Upper lobe of right lung (tissue), 1 donor: ENCODE data around the gene MOGAT3. TPM values are rescaled to one million over a fixed set of nuclear protein-coding genes. Genes with fewer than 3 reads are reported as not detected.

Source experiments
- ATAC-seq: fragments of 200-7000 bp; cut with Tn5 transposase; one replicate; pipeline ENCODE4 v1.9.1; 2020; ENCODE audit warnings: mild to moderate bottlenecking, moderate library complexity
- DNase-seq: peaks from one replicate; pipeline ENCODE4 v3.0.0-alpha.2; 2020
- H3K27ac ChIP-seq: fragments of 200-600 bp; one replicate; pipeline ENCODE4 v1.8.0; 2022
- H3K27me3 ChIP-seq: fragments of 200-600 bp; one replicate; pipeline ENCODE4 v1.8.0; 2022; ENCODE audit warnings: mild to moderate bottlenecking
- H3K36me3 ChIP-seq: fragments of 200-600 bp; one replicate; pipeline ENCODE4 v1.8.0; 2022
- H3K4me1 ChIP-seq: fragments of 200-600 bp; one replicate; pipeline ENCODE4 v1.8.0; 2022
- H3K4me3 ChIP-seq: fragments of 200-600 bp; one replicate; pipeline ENCODE4 v1.8.0; 2022; ENCODE audit warnings: mild to moderate bottlenecking
- H3K9me3 ChIP-seq: fragments of 200-600 bp; one replicate; pipeline ENCODE4 v1.8.0; 2022
- intact Hi-C: fragments of 100-400 bp; cut with DNase I; formaldehyde crosslinking; loops from one replicate; pipeline ENCODE4 v1.11.0; 2022
- microRNA-seq: library from miRNA; unstranded; fragments of <30 nt; microRNA quantifications from one replicate; pipeline ENCODE4 v1.2.0, GENCODE V29; 2020; ENCODE audit warnings: borderline microRNAs expressed
- total RNA-seq: library from RNA; stranded (reverse); fragmentation: NEBNext Ultra II Directional; extraction: Animal tissue kit (Norgen Biotek cat#: 25700); gene quantifications from one replicate; pipeline ENCODE4 v1.2.1, GENCODE V29; 2021
- TF ChIP-seq, protein P1 (sequence below): fragments of 200-600 bp; IDR thresholded peaks from one replicate; pipeline ENCODE4 v1.8.0; 2022; ENCODE audit warnings: antibody characterized with exemption
- donor health status: DM: no; HTN: yes; CAD: no; lungs with severe emphysema.

The MOGAT3 gene
- total RNA-seq, 1 donor from 2014 or later: not detected

DNA sequence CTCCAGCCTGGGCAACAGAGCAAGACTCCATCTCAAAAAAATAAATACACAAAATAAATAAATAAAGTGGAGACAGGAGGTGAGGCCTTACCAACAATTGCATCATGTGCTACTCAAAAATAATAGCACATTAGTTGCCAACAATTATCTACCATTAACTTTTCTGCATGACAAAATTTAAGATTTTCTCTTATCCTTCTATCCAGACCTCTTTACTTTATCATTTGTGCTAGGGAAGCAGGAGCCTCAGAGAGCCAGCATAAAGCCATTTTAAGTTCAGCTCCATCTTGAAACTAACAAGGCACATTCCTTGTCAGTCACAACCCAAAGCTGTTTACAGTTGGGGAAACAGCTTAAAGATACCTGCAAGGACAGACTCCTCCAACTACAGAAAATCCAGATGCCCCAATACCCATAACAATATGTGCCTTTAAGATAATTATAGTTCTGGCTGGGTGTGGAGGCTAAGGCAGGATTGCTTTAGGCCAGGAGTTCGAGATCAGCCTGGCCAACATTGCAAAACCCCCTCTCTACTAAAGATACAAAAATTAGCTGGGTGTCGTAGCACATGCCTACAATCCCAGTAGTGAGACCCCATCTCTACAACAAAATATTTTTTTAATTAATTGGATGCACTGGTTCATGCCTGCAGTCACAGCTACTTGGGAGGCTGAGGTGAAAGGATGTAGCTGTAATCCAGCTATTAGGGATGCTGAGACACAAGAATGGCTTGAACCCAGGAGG is 48.8 kb downstream of the MOGAT3 start:
- peaks cover 8% of the 10 kb centered on the region for H3K4me1 ChIP-seq
- ATAC-seq: no peak
- no peaks in the 10 kb centered on the region for H3K36me3 ChIP-seq
- H3K27me3 ChIP-seq: peaks cover 10% of the 10 kb centered on the region
- TF ChIP-seq, protein P1, sequence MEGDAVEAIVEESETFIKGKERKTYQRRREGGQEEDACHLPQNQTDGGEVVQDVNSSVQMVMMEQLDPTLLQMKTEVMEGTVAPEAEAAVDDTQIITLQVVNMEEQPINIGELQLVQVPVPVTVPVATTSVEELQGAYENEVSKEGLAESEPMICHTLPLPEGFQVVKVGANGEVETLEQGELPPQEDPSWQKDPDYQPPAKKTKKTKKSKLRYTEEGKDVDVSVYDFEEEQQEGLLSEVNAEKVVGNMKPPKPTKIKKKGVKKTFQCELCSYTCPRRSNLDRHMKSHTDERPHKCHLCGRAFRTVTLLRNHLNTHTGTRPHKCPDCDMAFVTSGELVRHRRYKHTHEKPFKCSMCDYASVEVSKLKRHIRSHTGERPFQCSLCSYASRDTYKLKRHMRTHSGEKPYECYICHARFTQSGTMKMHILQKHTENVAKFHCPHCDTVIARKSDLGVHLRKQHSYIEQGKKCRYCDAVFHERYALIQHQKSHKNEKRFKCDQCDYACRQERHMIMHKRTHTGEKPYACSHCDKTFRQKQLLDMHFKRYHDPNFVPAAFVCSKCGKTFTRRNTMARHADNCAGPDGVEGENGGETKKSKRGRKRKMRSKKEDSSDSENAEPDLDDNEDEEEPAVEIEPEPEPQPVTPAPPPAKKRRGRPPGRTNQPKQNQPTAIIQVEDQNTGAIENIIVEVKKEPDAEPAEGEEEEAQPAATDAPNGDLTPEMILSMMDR: no peak
- no peak for DNase-seq
- no peak overlapping the region for H3K27ac ChIP-seq
- intact Hi-C loops: no loop called here
- no peaks in the 10 kb centered on the region for H3K9me3 ChIP-seq
- no peak overlapping the region for H3K4me3 ChIP-seq

Small RNAs within 50 kb of the gene (microRNA-seq; reads per million reads assigned to microRNA genes)
- not detected for gene MIR4653

Other genes with a start within 250 kb of the MOGAT3 start
- not detected for gene MUC12, start 231.5 kb downstream of the MOGAT3 start, total RNA-seq
- not detected for gene MUC17, start 181.0 kb downstream of the MOGAT3 start, total RNA-seq
- 60.9 TPM for gene TRIM56, start 115.6 kb downstream of the MOGAT3 start, total RNA-seq
- gene SERPINE1, start 73.9 kb downstream of the MOGAT3 start, total RNA-seq: 13.7 TPM
- gene AP1S1, start 46.6 kb downstream of the MOGAT3 start, total RNA-seq: 24.0 TPM
- not detected for gene VGF, start 35.5 kb downstream of the MOGAT3 start, total RNA-seq
- gene NAT16, start 20.7 kb downstream of the MOGAT3 start, total RNA-seq: not detected
- gene PLOD3, start 16.5 kb upstream of the MOGAT3 start, total RNA-seq: 82.1 TPM
- gene ZNHIT1, start 17.1 kb upstream of the MOGAT3 start, total RNA-seq: 51.9 TPM
- 17.7 TPM for gene CLDN15, start 36.8 kb upstream of the MOGAT3 start, total RNA-seq
- gene FIS1, start 44.0 kb upstream of the MOGAT3 start, total RNA-seq: 147 TPM
- gene IFT22, start 120.8 kb upstream of the MOGAT3 start, total RNA-seq: 16.2 TPM
- 0.58 TPM for gene COL26A1, start 161.8 kb upstream of the MOGAT3 start, total RNA-seq